Measurements from ENCODE around the gene MRFAP1.

The MRFAP1 gene

DNA sequence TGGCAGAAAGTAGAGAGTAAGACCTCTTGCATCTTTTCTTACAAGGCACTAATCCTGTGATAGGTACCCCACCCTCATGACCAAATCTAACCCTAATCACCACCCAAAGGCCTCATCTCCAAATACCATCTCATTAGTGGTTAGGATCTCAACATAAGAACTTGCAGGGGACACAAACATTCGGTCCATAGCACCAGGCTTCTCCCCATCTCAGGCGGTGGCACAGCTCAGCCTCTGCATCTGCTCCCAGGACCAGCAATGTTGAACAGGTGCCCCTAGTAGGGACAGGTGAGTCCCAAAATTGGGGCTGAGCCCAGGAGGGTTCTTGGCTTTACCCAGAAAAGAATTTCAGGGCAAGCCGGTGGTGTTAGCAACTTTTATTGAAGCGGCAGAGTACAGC, 8.4 kb upstream of the MRFAP1 start:
- in situ Hi-C loops (cut with HindIII; ENCODE audit: low sequenced_read_pairs) = no loop called here
- DNase-seq (ENCODE audit: low read depth) = no peak
- TF ChIP-seq, protein P1, sequence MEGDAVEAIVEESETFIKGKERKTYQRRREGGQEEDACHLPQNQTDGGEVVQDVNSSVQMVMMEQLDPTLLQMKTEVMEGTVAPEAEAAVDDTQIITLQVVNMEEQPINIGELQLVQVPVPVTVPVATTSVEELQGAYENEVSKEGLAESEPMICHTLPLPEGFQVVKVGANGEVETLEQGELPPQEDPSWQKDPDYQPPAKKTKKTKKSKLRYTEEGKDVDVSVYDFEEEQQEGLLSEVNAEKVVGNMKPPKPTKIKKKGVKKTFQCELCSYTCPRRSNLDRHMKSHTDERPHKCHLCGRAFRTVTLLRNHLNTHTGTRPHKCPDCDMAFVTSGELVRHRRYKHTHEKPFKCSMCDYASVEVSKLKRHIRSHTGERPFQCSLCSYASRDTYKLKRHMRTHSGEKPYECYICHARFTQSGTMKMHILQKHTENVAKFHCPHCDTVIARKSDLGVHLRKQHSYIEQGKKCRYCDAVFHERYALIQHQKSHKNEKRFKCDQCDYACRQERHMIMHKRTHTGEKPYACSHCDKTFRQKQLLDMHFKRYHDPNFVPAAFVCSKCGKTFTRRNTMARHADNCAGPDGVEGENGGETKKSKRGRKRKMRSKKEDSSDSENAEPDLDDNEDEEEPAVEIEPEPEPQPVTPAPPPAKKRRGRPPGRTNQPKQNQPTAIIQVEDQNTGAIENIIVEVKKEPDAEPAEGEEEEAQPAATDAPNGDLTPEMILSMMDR (IDR thresholded peaks at IDR 0.05; ENCODE audit: low read depth, low read length, missing control alignments) = no peak
- no peak overlapping the region for H3K4me3 ChIP-seq (ENCODE audit: low read depth, low read length)

GRCh38 chr4:6633091-6633906, 7.2 kb upstream of the MRFAP1 start:
- in situ Hi-C loops (cut with HindIII; ENCODE audit: low sequenced_read_pairs) = no loop called here
- no peak for DNase-seq (ENCODE audit: low read depth)
- TF ChIP-seq, protein P1 (IDR thresholded peaks at IDR 0.05; ENCODE audit: low read depth, low read length, missing control alignments) = no peak
- H3K4me3 ChIP-seq (ENCODE audit: low read depth, low read length) = no peak overlapping the region

DNA sequence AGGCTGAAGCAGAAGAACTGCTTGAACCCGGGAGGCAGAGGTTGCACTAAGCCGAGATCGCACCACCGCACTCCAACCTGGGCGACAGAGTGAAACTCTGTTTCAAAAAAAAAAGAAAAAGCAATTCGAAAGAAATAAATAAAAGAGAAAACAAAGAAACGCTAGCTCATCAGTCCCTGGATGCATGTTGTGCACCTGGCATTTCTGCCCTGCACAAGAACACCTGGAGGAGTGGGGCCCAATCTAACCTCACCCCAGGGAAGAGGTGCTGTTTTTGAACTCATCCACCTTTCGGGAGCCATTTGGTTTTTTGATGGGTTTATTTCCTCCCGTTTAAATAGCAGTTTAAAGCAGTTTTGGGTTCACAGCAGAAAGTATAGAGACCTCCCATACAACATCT, 5.7 kb upstream of the MRFAP1 start:
- DNase-seq (ENCODE audit: low read depth) = no peak
- H3K4me3 ChIP-seq (ENCODE audit: low read depth, low read length) = no peak overlapping the region
- in situ Hi-C loops (cut with HindIII; ENCODE audit: low sequenced_read_pairs) = no loop called here
- TF ChIP-seq, protein P1 (IDR thresholded peaks at IDR 0.05; ENCODE audit: low read depth, low read length, missing control alignments) = no peak

- no peak overlapping the region for H3K4me3 ChIP-seq (ENCODE audit: low read depth, low read length)
- in situ Hi-C loops (cut with HindIII; ENCODE audit: low sequenced_read_pairs) = no loop called here
- no peak for DNase-seq (ENCODE audit: low read depth)
- TF ChIP-seq, protein P1 (IDR thresholded peaks at IDR 0.05; ENCODE audit: low read depth, low read length, missing control alignments) = no peak
Observed at GRCh38 chr4:6639137-6639680, 1.3 kb upstream of the MRFAP1 start.

- DNase-seq (ENCODE audit: low read depth) = peak; percentile 31
- peak overlapping the region; percentile 68 for H3K4me3 ChIP-seq (ENCODE audit: low read depth, low read length)
- in situ Hi-C loops (cut with HindIII; ENCODE audit: low sequenced_read_pairs) = loop anchor here (5.0 kb wide), 1 partner anchor 39 kb away; no protein-coding TSS in a partner anchor
- TF ChIP-seq, protein P1 (IDR thresholded peaks at IDR 0.05; ENCODE audit: low read depth, low read length, missing control alignments) = no peak
Observed at GRCh38 chr4:6641164-6641970, 882 bp downstream of the MRFAP1 start.

GRCh38 chr4:6641971-6642320, 1.5 kb downstream of the MRFAP1 start:
- in situ Hi-C loops (cut with HindIII; ENCODE audit: low sequenced_read_pairs) = loop anchor here (5.0 kb wide), 1 partner anchor 40 kb away; no protein-coding TSS in a partner anchor
- DNase-seq (ENCODE audit: low read depth) = no peak
- TF ChIP-seq, protein P1 (IDR thresholded peaks at IDR 0.05; ENCODE audit: low read depth, low read length, missing control alignments) = no peak
- peak overlapping the region; percentile 68 for H3K4me3 ChIP-seq (ENCODE audit: low read depth, low read length)

All from astrocyte of the cerebellum (primary cell).